GM21786 (cell line): Measurements from ENCODE around the gene LIMCH1.
"Not testable (repeated sequence)": the region's sequence is repeated elsewhere in the genome, so short reads cannot be mapped to it uniquely, and the experiment has no call there.

Source experiments
- ATAC-seq: cut with Tn5 transposase; IDR thresholded peaks from one replicate; pipeline ENCODE4 v1.9.1; 2021; ENCODE audit not compliant: unreplicated experiment

LIMCH1 gene, protein sequence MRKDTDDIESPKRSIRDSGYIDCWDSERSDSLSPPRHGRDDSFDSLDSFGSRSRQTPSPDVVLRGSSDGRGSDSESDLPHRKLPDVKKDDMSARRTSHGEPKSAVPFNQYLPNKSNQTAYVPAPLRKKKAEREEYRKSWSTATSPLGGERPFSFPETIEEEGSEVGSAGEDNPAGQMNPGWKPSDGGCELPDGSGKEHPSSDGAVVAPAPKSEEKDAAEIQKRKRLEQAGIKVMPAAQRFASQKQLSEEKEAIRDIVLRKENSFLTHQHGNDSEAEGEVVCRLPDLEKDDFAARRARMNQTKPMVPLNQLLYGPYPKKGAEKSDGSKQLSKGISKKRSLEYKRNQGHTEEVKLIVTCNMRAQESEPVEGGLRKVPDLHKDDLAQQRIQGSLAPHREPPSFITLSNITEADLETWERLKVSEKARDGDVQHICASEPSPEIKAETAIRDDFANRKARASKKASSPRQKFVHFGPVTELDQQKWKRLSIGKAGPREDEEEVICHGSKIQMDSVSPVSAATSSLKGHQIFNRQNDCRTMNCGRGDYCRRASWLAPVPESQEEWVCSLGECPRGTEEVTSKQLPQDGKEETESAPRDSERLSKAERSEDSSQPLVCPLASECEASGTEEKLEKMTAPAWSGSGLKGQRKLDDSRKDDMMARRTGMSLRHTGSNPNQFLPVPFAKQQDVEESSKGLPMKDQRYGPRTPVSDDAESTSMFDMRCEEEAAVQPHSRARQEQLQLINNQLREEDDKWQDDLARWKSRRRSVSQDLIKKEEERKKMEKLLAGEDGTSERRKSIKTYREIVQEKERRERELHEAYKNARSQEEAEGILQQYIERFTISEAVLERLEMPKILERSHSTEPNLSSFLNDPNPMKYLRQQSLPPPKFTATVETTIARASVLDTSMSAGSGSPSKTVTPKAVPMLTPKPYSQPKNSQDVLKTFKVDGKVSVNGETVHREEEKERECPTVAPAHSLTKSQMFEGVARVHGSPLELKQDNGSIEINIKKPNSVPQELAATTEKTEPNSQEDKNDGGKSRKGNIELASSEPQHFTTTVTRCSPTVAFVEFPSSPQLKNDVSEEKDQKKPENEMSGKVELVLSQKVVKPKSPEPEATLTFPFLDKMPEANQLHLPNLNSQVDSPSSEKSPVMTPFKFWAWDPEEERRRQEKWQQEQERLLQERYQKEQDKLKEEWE (N-terminal part only)

DNA sequence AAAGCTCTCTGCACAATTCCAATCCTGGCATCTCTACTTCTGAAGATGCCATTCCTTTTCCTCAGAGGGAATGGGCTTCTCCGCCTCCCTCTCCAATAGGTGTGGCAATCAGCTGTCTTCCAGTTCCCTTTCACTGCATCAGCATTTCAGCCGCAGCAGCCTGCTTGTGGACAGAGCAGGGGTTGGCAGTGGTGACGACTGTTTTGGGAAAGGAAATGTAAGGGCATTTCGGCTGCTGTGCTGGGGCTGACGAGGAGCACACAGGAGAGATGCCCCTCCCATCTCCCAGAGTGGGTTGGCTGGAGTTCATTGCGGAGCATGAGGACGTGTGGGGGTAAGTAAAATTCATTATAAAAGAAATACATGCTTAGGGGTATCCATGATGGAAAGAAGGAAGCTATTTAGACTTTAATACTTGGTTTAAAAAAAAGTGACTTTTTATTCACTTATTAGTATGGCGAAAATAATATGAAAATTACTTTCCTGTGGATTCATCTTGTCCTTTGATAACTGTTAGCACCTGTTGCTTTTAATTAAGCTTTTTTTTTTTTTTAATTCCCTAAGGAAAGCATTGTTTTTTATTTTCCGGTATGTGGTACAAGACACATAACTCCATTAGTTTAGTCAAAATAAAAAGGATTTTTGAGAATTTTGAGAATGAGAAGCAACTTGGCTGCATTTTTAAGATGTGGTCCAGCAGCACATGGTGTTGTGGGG lies at the start of gene LIMCH1:
TSS of gene LIMCH1 (plus strand) at position 141 of the 717 bp plus-strand sequence. CDS start 67,839 bp downstream, outside the sequence.
- ATAC-seq: no peak

DNA sequence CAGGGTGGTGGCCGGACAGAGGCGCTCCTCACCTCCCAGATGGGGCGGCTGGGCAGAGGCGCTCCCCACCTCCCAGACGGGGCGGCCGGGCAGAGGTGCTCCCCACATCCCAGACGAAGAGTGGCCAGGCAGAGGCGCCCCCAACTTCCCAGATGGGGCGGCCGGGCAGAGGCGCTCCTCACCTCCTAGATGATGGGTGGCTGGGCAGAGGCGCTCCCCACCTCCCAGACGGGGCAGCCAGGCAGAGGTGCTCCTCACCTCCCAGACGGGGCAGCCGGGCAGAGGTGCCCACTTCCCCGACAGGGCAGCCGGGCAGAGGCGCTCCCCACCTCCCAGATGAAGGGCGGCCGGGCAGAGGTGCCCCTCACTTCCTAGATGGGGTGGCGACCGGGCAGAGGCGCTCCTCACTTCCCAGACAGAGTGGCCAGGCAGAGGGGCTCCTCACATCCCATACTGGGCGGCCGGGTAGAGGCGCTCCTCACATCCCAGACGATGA lies 46.8 kb upstream of the LIMCH1 start:
- ATAC-seq: not testable (repeated sequence)

DNA sequence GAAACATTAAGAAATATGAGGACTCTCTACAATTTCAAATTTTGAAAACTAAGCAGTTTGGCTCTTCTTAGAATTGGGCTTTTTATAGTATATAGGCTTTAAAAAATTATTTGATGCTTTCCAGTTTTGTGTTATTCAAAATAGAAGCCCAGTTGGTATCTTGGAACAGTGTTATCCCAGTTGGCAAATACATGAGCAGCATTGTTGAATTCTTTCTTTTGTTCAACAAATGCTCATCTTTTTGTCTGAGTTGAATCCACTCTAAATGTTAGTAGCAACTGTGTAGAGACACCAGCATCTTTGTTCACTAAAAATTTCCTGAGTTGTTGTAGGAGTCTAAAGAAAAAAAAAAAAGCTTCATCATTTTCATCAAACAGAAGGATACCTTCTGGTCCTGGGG lies 41.0 kb upstream of the LIMCH1 start:
- ATAC-seq: no peak

DNA sequence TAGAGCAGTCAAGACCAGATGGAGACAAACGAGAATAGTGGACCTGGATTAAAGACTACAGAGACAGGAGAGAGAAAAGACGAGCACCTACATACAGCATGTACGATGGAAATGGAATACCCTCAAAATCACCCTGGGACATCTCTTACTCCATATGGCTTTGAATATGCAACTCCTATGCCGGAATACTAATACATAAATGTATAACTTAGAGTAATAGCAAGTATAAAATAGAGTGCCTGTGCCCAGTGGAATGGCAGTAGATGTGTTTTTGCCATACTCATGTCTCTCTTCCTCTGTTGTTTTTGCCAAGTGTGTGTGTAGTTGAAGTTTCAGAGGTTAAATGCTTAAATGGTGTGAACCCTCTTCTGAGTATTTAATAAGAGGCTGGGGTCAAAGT lies 39.8 kb upstream of the LIMCH1 start:
- ATAC-seq: no peak

DNA sequence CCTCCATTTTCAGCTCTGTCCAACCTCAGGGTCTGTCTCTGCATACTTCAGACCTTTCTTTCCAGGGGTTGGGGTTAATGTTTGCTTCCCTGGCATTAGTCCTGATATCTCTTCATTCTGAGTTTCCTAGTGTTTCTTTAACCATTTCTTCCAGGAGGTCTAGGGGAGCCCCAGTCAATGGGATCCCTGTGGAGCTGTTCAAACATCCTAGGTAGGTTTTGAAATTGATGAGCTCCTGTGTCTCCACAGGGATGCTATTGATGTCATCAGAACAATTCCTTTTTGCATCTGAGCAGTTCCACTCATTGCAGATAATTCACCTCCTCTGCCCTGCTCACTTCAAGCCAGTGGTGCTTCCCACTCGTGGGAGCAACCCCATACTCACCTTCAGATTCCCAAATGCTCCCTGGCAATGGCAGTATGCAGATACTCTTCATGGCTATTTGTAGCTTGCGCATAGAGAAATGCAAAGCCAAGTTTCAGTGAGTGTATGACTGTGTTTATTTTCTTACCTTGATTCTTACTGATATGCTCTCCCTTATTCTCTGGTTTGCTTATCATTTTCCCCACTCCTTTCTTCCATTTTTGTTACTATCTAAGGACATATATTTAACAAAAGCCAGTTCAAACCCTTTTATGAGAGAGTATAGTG lies 33.7 kb upstream of the LIMCH1 start:
- no peak for ATAC-seq

DNA sequence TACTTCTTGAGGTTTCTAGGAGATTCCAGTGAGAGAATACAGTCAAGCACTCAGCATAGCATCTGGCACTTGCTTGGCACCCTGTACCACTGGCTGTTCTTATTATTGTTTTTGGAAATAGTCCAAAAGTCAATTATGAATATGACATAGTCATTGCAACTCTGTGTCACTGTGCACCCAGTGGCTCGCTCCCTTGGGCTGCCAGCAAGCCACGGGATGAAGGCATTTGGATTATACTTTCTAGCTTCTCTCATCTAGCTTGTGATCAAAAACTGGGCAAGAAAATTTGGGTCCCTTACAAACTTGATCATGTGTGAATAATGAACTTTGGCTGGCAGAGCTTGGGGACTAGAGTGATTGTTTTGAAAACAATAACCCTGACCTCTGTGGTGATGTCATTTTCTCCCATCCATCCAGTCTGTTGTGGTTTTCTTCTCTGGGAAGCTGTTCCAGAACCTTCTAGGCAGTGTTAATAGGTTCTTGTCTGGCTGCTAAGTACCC lies 32.7 kb upstream of the LIMCH1 start:
- no peak for ATAC-seq

DNA sequence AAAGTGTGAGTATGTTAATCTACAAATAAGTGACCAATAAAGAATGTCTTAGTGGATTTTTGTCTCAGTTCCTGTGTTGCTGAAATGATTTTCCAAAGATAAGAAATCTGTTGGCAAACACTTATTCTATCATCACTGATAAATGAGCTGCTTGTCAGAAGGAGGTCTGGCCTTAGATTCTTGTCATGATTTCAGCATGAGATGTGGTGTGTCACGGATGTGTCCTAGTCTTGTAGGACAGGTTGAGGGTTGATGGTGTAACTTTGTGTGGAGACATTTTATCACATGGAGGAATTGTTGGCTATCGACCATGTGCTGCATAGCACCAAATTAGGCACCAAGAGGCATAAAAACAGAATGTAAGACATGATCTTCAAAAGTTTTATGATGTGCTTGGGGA lies 31.8 kb upstream of the LIMCH1 start:
- no peak for ATAC-seq

DNA sequence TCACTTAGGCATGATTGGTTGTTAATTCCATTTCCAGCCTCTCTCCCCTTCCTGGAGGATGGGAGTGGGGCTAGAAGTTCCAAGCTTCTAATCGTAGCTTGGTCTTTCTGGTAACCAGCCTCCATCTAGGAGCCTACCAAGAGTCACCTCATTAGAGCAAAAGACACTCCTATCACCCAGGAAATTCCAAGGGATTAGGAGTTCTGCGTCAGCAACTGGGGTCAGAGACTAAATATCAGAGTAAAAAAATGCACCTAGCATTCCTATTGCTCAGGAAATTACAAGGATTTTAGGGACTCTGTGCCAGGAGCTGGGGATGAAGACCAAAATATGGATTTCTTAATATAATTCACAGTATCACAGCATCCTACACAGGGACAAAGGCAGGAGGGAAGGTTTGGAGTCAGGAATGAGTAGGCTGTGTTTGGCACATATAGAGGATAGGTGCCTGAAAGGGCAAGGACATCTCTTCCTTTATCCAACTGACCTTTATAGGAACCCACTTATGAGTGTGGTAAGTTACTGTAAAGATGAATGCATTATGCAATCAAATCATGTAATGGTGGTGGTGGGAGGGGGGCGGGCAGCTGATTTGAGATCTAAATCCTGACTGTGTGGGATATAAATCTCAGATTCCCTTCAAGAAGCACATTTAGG lies 30.5 kb upstream of the LIMCH1 start:
- ATAC-seq: no peak

DNA sequence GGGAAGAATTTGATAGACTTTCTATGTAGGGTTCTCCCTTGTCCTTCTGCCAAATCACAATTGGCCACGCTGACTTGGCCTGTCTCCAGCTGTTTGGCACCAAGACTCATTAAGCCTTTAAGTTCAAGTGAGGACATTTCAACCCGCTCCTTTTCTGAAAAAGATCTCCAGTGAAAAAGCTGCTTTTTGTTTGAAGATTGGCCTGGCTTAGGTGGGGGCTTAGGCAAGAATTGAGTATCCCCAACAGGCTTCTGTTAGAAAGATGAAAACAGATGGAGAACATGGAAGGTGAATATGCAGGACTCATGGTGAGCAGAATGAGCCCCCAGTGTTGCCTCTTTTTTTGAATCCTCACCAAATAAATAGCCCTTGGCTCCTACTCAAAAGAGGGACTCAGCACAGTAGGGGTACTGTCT lies 28.5 kb upstream of the LIMCH1 start:
- ATAC-seq: no peak

DNA sequence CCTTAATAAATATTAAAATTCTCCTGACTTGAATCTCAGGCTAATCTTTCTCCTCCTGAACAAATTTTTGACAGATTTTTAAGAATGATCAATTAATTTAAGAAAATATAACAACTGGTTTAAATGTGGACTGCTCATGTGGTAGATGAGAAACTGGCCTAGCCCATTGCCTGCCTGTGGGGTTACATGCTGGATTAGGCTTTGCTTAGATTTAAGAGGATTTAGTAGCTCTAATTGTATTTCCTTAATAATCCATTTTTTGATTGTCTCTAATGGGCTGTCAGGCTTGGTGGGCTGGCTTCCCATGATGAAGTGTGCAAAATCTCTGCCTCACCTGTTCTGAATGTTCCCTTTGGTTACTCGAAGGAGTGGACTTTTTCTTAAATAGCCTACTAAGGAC lies 27.8 kb upstream of the LIMCH1 start:
- no peak for ATAC-seq

DNA sequence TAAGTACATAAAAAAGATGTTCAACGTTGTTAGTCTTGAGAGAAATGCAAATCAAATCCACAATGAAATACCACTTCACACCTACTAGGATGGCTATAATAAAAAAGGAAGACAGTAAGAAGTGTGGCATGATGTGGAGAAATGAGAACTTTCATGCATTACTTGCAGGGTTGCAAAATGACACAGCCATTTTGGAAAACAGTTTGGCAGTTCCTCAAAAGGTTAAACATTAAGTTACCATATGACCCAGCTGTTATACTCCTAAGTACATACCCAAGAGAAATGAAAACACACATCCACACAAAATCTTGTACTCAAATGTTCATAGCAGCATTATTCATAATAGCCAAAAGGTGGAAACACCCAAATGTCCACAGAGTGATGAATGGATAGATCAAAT lies 25.8 kb upstream of the LIMCH1 start:
- no peak for ATAC-seq

DNA sequence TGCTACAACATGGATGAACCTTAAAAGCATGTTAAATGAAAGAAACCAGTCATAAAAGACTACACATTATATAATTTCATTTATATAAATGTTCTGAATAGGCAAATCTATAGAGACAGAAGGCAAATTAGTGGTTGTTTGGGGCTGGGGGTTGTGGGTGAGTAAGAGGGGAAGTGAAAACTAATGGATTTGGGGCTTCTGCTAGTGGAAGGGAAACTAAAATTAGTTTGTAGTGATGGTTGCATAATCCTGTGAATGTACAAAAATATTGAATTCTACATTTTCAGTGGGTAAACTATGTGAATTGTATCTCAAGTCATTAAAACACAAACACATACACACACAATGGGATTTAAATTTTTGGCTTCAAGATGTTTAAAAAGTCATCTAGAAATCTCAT lies 25.4 kb upstream of the LIMCH1 start:
- ATAC-seq: no peak

DNA sequence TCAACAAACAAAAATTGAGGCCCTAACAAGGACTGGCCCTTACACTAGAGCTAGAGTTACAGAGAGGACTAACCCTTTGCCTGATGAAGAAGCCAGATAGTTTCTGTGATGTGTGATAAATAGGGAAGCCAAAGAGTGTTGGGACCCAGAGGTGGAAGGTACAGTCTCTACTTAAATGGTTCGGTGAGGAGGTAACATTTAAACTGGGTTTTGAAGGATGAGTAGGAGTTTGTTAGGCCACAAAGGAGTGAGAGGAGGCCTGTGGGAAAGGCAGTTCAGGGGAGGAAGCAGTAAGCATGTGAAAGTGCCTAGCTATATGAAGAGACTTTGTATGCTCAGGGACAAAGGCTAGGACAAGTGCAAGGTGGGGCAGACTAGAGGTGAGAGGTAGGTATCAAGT lies 23.8 kb upstream of the LIMCH1 start:
- no peak for ATAC-seq

DNA sequence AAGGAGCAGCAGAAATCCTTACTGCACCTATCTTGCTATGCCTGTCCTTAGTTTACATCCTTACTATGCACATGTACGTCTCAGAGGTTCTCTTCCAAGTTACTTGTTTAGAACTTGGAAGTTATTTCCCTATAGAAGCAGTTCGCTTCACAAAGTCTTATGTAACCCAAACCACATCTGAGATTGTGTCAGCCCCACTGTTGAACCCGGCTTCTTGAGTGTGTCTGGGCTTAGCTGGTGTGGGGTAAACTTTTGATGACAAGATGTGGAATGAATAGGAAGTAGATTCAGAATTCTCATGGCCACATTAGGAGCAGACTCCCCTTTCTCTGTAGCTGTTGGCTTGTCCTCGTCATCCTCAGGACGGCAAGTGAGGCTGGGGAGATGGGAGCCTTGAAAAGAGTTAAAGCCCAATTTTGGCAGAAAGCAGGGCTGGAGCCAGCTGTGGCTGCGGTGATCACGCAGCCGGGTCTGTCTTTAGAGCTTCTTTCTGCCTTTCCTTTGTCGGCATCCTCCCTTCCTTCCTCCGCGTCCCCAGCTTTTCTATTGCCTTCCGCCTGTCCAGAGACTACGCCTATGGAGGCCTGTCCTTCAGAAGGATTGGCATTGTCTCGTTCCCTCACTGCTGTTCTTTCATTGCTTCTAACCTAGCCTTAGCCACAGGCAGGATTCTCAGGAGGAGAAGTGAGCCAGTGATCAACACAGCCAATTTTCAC lies 23.0 kb upstream of the LIMCH1 start:
- no peak for ATAC-seq

DNA sequence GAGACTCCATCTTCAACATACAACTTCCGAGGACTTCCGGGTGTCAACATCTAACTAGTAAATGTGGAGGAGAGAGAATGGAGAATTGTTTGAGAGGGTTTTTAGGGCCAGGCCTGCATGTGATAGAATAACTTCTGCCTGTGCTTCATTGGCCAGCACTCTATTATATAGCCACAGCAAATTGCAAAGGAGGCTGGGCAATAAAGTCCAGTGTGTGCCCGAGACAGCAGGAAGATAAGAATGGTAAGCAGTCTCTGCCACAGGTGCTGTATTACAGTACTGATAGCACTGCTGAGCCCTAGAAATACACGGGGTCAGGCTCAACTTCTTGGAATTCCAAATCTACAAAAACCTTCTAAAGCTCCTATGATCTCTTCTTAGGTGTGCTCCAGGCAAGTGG lies 20.8 kb upstream of the LIMCH1 start:
- ATAC-seq: no peak

DNA sequence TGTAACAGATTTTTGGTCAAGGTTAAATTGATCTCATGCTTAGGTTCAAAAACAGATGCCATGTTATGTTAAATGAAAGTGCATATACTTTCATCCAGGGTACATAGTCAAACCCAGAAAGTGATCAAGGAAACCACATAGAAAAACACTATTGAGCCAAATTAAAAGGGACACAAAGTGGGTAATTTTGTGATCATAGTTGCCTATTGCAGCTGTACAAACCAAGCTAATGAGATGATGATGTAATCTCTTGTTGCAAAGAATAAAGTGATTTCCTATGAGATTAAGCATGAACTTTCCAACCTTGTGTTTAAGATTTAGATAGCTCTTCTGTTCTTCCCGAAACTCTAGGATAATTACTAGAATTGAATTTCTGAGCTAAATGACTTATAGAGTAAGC lies 20.2 kb upstream of the LIMCH1 start:
- ATAC-seq: no peak

DNA sequence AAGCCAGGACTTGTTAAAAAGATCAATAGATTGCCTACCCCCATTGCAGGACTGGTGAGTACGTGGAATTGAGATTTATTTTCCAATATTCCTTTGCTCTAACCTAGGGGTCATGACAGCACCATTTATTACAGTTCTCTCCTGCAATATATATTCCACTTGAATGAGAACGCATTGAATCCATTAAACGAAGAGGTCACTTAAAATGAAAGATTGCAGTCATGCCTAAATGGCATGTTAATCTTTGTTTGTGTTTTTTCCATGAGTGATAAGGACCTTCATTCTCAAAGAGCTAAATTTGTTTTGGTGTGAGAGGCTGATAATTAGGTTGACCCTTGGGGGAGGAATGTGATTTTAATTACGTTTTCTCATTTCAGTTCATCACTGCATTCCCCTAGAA lies 13.5 kb upstream of the LIMCH1 start:
- ATAC-seq: no peak

DNA sequence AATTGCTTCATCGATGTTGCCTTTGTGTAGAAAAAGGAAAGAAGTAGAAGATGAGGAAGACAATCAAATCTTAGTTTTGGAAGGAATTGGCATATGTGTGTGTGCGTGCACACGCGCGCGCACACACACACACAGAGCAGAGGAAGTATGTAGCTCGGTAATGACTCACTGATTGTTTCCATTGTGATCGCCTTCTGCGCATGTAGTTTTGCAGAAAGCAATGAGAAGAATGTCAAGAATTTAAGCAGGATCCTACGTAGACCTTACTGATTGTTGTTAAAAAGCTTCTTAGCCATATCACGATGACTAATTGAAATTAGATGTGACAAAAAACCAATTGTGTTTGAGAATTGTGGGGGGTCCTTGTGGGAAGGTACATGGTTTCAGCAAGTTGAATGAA lies 12.8 kb upstream of the LIMCH1 start:
- no peak for ATAC-seq

DNA sequence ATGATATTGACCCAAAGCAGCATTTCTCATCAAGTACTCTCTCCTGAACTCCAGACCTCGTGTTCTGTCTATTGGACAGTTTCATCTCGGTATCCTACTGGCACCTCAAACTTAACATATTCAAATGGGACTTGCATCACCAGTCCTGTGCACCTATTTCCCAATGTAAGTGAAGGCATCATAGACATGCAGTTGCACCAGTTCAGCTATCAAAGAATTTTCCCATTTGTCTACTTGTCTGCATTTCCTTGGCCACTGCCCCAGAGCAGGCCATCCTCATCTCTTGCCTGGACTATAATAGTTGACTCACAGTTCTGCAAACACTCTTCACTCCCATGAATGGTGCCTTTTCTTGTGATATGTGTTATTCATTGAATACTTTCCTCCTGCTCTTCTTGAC lies 11.3 kb upstream of the LIMCH1 start:
- ATAC-seq: no peak
